Epidermal melanocyte (primary cell): ENCODE results near the gene XPC.

Experiments
- DNase-seq: peaks from one replicate; pipeline ENCODE4 v3.0.0; 2011; ENCODE audit warnings: low spot score; ENCODE audit not compliant: insufficient read length

Gene XPC

DNA sequence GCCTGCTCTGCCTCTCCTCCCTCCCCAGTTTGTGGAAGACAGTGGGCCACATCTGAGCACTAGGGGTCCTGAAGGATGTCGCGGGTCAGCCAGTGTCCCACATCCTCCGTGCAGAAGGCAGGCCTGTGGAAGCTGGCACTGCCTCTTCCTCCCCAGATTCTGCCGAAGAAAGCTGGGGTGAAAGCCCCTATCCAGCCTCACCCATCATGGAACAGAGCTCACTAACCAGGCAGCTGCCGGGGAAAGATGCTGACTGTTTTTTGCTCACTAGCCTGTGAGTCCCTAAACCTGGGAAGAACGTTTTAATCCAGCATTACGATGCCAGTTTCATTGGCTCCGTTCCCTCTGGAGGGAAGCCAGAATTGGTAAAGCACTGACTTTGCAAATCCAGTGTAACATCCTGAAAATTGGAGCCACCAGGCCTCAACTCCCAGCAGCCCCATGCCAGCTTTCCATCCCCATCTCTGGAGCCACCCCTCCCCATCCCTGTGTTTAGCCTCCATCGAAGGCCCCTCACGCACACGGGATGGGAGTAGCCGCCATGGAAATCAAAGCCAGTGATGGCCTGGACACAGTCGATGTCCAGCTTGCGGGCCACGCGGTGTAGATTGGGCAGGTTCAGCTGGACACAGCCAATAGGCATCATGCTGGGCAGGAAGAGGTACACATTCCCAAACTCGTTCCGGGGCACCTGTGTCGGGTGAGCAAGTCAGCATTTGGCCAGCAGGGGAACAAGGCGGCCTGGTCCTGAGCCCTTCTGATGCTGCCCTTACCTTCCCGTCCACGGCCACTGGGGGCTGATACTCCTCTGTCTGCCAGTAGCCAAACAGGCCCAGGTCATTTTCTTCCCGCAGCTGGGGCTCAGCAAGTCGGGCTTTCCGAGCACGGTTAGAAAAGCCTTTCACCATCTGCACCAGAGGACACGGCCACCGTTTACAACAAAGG is 30.1 kb downstream of the XPC start:
- DNase-seq = no peak

DNA sequence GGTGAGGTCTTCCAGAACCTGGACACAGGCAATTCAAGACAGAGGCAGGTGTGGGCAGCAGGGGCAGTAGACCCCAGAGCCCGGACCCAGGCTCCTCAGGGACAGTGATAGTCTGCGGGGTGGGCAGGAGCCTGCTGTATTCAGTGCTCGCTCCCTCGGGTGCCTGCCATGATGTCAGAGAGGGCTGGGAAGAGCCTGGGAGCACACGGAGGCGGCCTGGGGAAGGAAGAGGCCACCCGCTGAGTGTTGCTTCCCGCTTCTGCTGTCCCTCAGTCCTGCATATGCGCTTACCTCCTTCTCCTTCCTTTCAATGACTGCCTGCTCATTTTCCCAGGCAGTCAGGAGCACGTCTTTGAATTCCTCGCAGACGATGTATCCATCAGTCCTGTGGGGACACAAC is 30.8 kb downstream of the XPC start:
- DNase-seq = no peak

DNA sequence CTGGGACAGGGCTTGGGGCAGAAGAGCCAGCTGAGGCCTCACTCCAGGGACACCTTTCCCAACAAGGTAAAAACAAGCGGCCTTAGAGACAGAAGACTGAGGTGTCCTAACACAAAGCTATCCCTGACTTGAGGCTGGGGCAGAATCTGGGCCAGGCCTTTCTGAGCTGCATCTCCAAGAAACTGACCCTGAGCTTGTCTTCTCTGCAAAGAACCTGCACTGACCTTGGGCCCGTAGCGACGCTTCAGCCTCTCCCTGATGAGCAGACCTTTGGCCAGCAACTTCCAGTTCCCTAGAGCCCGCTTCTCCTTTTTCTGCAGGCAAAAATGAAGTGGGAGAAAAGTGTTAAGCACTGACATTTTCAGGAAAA is 31.4 kb downstream of the XPC start:
- no peak for DNase-seq

DNA sequence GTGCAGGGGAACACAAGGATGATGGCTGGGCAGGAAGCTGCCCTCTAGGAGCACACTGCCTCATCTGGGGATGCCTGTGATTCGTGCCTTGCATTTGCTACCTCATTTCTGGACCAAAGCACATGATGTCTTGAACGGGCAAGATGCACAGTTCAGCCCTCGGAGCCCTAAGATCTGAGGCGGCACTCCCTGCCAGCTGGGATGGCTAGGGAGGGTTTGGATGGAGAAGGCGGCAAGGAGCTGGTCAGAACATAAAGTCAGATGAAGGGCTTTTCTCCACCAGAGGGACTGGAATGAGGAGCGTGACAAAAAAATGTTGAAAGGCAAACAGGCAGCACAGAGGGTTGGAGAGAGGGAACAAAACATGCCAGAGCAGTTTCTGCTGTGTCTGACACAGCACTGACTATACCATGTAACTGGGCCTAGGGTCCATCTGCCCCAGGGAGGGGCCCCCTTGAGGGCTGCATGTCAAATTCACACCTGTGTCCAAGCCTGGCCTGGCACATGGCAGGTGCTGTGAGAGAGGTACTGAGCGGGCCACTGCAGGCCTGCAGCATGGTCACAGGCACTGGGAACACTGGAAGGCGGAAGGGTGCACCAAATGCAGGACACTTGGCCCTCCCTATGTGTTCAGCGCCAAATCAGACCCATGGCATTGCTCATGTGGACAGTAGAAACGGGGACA is 31.9 kb downstream of the XPC start:
- no peak for DNase-seq

DNA sequence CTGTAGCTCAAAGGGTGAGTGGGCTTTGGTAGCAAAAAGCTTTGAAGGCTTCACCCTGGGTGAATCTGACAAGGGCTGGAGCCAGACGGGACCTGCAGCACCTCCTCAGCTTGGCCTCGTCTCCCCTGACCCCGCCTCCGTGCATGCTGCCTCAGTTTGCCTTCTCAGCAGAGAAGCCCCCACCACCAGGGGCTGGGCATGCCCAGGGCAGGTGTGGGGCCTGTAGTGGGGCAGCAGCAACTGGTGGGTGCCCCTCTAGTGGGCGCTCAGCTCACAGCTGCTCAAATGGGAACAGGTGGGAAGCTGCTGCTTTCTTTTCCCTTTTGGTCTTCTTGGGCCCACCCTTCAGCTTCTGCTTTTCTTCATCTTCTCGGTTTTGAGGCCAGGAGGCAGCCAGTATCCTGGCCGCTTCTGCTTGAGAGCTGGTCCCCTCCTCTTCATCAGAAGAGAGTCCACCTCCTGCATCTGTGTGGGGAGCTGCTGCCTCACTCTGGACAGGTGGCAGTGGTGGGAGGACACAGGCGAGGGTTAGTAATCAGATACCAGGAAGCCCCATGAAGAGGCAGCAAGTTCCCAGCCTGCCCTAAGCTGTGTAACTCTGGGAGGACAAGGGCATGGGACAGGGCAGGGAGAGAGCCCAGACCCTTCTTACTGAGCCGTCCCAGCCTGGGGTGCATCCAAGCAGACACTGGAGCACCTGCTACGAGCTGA is 32.6 kb downstream of the XPC start:
- DNase-seq = no peak

DNA sequence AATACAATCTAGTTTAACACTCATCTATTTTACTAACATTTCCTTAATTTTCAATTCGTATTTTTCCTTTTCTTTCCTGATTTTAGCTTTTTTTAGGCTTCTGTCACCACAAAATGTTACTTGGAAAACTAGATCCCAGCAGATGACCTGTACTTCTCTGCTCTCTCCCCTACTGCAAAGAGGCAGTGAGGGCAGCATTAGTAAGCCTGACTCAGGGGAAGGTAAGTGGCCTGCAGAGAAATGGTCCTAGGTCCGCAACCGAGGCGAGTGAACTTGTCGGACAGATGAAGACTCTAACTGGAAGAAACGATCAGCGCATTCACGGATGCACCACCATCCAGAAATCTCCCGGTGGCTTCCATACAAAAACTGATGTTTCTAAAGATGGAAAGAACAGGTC is 33.2 kb downstream of the XPC start:
- no peak for DNase-seq

DNA sequence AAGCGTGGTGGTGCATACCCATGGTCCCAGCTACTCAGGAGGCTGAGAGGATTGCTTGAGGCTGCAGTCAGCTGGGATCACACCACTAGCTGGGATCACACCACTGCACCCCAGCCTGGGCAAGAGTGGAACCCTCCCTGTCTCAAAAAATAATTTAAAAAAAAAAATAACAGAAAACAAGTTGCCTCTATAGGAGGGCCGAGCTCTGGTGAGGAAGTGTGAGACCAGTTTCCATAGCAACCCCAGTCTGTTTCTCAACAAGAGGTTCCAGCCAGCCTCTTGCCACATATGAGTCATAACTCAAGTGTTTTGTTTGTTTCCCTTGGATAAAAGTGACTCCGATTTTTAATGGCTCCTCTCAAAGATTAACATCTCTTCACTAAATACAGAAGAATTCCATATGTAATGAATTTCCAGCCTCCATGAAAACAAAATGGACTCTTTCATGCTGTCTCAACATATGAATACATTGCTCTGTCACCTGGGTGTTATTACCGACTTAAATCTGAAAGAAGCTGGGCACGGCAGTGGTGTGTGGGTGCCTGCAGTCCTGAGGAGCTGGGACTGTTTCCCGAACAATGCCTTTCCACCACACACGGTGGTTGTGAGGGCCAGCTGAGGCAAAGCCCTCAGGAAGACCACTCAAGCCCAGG is 33.9 kb downstream of the XPC start:
- peak; percentile 95 for DNase-seq

DNA sequence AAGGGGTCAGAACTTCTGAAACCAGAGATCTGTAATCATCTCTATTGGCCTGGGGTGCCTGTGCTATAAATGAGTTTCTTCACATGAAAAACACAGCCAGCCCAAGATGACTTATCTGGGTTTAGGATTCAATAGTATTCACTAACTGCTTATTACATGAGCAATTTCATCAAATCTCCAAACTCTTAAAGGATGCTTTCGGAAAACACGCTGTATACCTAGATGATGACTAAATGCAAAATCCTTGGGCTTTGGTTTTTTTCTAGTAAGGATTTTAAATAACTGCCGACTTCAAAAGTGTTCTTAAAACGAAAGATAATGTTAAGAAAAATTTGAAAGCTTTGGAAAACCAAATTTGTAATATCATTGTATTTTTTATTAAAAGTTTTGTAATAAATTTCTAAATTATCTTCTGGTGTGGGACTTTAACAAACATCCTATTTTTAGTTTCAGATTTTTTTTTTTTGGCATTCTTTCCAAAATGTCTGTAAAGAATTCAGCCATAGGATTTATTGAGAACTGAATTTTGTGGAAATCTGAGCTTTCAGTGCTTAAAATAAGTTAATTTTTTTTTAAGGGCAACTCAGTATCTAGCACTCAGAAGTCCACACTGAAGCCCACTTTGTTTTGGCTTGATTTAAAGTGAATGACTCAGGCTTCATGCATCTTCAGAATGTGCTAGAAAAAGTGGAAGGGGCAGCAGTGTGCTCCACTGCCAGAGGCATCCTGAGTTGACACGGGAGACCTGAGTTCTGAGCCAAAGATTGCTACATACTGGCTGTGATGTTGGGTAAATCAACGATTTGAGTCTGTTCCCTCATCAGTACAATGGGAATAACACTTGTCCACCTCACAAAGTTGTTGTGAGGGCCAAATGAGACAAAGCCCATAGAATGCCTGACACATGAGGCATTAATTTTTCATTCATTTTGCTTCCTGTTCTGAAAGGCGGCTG is 34.9 kb downstream of the XPC start:
- peak; percentile 77 for DNase-seq

DNA sequence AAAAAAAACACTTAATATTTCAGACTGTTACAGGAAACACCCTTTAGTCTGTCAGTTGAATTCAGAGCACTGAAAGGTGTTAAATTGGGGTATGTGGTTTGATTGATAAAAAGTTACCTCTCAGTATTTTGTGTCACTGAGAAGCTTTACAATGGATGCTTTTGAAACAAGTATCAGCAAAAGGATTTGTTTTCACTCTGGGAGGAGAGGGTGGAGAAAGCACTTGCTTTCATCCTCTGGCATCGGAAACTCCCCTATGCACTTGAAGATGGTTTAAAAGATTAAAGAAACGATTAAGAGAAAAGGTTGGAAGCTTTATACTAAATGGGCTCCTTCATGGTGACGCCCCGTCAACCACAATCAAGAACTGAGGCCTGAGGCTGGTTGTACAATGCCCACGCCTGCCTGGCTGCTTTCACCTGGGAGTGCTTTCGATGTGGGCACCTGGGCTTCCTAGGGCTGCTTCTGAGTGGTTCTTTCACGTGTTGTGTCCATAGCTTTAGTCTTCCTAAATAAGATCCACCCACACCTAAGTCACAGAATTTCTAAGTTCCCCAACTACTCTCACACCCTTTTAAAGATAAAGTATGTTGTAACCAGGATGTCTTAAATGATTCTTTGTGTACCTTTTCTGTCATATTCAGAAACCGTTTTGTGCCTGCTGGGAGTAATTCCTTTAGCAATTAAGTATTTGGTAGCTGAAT is 35.7 kb downstream of the XPC start:
- no peak for DNase-seq

DNA sequence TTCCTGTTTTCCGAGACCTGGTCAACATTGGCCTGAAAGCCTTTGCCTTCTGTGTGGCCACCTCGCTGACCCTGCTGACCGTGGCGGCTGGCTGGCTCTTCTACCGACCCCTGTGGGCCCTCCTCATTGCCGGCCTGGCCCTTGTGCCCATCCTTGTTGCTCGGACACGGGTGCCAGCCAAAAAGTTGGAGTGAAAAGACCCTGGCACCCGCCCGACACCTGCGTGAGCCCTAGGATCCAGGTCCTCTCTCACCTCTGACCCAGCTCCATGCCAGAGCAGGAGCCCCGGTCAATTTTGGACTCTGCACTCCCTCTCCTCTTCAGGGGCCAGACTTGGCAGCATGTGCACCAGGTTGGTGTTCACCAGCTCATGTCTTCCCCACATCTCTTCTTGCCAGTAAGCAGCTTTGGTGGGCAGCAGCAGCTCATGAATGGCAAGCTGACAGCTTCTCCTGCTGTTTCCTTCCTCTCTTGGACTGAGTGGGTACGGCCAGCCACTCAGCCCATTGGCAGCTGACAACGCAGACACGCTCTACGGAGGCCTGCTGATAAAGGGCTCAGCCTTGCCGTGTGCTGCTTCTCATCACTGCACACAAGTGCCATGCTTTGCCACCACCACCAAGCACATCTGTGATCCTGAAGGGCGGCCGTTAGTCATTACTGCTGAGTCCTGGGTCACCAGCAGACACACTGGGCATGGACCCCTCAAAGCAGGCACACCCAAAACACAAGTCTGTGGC is 36.6 kb downstream of the XPC start:
- no peak for DNase-seq

DNA sequence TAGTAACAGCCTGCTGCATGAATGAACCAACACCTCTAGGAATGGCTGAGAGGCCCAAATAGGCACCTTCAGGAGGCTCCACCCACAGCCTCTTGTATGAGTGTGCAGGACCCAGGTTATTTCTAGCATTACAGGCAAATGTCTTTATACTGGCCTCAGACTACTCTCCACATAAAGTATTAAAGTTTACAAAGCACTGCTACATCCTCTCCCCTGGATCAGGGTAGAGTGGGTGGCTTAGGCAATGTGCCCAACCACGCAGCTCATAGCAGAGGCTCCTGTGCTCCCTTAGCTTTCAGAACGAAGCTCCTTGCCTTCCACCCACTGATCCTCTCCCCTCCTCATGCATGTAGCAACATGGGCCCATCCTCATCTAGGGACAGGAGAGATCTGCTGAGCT is 37.3 kb downstream of the XPC start:
- DNase-seq = no peak

DNA sequence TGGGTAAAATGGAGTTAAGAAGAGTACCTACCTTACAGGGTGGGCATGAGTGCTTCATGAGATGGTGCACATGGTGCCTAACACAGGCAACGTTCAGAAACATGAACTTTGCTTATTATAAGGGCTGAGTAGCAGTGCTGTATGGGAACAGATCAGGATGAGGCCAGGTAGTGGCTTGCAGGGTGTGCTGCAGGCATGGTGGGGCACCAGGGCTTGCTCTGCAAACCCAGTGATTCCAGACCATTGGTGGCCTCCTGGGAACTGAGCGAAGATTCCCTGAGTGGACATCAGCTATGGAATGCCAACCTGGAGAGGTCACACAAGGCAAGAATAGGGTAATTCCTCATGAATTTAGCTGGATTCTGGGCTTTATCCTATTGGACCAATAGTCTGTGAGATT is 37.7 kb downstream of the XPC start:
- DNase-seq = no peak

DNA sequence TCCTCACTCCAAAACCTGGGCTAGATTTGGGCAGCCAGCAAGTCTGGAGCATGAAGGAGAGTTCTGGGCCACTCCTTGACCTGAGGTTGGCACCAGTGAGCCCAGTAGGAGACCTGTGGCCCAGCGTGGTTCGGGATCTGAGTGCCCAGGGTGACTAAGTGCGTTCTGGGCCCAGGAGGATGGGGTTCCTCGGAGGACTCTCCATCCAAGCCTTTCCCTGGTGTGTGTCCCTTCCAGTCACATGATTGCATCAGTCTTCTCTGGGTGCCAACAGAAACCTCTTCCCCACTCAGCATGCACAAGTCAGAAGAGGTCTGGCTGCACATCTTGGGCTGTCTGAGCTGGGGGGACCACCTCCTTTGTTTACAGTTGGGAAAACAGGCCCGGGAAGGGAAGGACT is 38.6 kb downstream of the XPC start:
- DNase-seq = no peak

DNA sequence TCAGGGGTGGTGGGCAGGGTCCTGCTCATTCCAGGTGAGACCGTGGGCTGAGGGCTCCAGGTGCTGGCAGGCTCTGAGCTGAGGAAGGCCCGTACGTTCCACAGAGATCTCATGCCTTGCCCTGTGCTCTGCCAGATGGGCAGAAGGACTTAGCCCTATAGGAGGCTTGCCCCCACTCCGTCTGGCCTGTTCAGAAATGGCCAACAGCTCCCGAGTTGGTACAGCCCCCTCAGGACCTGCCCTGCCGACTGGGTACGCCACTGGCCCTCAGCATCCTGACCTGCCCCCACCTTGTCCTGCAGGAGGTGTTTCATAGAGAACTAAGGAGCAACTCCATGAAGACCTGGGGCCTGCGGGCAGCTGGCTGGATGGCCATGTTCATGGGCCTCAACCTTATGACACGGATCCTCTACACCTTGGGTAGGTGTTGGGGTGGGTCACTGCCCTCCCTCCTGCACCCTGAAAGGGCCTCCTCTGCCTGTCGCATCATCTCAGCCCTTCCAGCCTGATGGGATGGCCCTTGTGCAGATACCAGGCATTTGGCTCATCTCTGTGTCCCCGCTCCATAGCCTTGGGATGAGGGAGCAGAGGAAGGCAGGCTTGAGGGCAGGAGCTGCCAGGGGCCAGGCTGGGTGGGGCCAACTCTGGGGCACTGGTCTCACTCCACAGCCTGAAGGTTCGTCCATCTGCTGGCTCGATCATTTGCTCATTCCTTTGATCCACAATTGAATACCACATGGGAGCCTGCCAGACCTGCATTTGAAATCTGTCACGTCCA is 39.3 kb downstream of the XPC start:
- no peak for DNase-seq

DNA sequence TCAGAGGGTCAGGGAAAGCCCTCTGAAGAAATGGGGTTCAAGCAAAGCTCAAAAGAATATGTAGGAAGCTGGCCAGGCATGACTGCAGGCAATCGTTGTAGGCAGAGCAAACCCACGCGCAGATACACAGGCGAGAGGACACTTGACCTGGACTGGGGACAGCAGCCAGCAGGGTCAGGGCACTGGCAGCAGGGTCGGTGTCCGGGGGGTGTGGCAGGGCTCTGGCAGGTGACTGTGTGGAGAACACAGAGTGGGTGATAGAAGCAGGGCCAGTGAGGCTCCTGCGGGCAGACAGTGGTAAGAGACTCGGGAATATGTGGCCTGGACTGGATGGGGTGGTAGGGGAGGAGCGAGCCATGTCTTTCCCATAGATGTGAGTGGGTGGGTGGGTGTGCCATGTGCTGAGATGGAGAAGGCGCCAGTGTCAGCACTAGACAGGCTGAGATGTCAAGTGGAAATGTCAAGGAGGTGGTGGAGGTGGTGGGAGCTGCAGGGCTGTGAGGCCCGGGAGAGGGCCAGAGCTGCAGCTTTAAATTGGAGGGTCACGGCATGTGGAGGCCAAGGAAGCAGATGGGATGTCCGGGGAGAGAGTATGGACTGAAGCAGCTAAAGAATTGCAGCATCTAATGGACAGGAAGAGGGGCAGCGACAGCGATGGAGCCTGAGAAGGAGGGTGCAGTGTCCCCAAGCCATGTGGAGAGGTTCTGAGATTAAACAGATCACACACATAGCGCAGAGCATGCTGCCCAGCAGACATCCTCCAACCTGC is 40.1 kb downstream of the XPC start:
- no peak for DNase-seq

DNA sequence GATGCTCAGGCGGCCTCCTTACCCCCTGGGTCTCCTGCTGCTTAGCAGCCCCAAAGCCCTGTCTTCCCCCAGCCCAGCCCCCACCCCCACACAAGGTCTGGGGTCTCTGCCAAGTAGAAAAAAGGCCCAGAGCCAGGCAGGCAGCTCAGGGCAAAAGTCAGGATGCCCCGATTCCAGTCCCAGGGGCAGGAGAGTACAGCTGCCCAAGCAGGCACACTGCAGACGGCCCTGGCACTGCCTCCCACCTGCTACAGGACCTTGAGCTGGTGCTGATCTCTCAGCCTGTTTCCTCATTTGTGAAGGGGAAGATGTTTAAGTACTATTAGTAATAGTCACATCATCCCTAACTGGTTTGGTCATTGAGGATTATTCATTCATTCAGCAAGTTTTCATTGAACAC is 41.0 kb downstream of the XPC start:
- no peak for DNase-seq

DNA sequence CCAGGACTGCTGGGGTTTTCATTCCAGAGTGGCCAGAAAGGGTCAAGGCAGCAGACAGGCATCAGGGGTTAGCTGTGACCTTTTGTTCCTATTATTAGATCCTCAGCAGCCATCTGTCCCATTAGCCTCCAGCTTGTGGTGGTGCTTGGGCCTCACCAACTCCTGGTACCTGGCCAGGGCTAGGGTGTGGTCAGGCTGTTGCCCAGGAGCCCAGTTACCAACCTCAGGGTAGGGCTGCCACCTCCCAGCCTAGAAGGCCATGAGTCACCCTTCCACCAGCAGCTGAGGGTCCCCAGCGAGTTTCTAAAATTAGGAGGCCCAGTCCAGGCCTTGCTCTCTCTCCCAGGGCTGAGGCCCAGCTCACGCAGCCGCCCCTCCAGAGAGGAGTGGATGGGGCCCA is 41.4 kb downstream of the XPC start:
- no peak for DNase-seq

DNA sequence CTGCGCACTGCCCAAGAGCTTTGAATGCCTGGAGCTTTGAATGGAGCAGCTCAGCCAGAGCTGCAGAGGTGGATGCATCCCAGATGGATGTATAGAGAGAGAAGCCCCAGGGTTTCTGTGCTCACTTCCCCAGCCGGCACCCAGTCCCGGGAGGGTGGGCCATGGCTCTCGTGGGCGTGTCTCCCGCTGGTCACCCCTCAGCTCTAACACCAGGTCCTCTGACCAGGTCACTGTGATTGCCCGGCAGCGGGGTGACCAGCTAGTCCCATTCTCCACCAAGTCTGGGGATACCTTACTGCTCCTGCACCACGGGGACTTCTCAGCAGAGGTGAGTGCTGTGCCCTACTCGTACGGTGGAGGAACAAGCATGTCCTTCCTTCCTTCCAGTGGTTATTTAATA is 42.8 kb downstream of the XPC start:
- DNase-seq = no peak
